Adrenal gland (tissue), 5 donors: ENCODE measurements around the gene MGRN1.

Source experiments
- POLR2A ChIP-seq, 2 donors: fragments of 450-650 bp; IDR thresholded peaks; one replicate each; pipeline ENCODE4 v1.6.1; 2017; ENCODE audit warnings: antibody characterized with exemption in 2 of 2, mild to moderate bottlenecking in 2 of 2, moderate library complexity in 1 of 2
- TF ChIP-seq, protein P1 (sequence below), 6 experiments: fragments of 450-650 bp in 4 of 6; fragments of 200-600 bp in 2 of 6; sonication (generic) in 1 of 6; IDR thresholded peaks; 1 replicate in 5 of 6; 2 replicates in 1 of 6; pipeline versions ENCODE4 v1.5.1 to v1.8.0; 2016 to 2021; ENCODE audit warnings: antibody characterized with exemption in 6 of 6, mild to moderate bottlenecking in 2 of 6, moderate library complexity in 1 of 6
- donor health status: DM: no; HTN: no; CAD: no.

DNA sequence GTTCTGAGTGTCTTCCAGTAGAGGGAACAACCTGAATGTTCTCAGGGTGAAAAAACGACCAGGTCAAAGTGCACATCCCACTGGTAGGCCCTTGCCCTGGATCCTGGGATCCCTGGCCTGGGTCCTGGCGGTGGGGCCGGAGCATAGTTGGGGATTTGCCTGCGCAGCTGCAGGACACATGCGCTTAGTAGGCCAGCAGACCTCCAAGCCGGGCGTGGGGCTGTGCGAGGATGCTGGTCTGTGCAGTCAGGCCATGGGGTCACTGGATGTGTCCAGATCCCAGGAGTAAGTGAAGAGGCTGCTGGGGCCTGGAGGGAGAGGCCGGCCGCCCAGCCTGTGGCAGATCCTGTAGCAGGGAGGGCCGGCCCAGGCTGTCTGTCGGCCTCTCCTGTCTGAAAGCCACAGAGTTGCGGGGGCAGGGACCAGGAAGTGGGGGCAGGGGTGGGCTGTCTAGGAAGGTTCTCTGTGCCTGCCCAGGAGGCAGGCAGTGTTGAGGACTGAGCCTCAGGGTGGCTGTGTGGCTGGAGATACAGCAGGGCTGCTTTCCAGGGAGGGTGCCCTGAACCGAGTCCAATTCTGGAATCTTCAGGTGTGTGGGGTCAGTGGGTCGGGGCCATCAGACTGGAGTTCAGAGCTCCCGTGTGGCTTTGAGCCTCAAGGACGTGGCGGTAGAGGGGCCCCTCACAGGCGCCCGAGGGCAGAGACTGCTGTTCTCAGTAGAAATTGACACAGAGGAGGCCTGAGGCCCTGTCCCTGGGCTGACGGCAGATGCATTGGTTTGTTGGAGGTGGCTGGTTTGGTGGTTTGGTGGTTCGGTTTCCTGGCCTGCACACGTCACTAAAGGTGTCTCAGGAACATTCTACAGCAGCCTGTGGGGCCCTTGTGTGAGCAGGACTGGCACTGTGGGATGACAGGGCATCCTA is 51.5 kb downstream of the MGRN1 start:
- TF ChIP-seq, protein P1, sequence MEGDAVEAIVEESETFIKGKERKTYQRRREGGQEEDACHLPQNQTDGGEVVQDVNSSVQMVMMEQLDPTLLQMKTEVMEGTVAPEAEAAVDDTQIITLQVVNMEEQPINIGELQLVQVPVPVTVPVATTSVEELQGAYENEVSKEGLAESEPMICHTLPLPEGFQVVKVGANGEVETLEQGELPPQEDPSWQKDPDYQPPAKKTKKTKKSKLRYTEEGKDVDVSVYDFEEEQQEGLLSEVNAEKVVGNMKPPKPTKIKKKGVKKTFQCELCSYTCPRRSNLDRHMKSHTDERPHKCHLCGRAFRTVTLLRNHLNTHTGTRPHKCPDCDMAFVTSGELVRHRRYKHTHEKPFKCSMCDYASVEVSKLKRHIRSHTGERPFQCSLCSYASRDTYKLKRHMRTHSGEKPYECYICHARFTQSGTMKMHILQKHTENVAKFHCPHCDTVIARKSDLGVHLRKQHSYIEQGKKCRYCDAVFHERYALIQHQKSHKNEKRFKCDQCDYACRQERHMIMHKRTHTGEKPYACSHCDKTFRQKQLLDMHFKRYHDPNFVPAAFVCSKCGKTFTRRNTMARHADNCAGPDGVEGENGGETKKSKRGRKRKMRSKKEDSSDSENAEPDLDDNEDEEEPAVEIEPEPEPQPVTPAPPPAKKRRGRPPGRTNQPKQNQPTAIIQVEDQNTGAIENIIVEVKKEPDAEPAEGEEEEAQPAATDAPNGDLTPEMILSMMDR (IDR thresholded peaks at IDR 0.05): no peak
- no peak for TF ChIP-seq POLR2A (IDR thresholded peaks at IDR 0.05)
